ENCODE measurements around the gene CGB8. TPM values are rescaled to one million over a fixed set of nuclear protein-coding genes. Genes with fewer than 3 reads are reported as not detected.
"Not testable (repeated sequence)": the region's sequence is repeated elsewhere in the genome, so short reads cannot be mapped to it uniquely, and the experiment has no call there.

Gene CGB8
- polyA plus RNA-seq, 1 donor (not counting 4 experiments of a cell fraction or from before 2014, with no cell fraction given) = not detected

DNA sequence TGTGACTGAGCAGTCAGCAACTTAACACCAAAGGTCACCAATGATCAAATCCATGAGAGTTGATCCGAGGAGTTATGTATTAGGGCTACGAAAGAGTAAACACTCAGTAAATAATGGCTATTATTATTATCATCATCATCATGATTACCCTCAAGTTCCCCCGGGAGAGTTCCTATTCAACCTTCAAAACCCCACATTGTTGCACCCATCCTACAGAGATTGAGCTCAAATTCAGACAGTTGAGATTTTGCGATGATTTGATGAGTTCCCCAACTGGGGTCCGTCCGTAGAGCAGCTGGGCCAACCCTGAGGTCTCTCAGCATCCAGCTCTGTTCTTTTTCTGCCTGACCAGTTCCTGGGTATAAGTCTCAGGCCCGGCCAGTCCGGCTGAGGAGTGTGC lies 10.8 kb downstream of the CGB8 start:
- dilution Hi-C loops (cut with MboI; ENCODE audit: extremely low pct_ligation_motif_present, low sequenced_read_pairs); H3K9me1 ChIP-seq (ENCODE audit: control insufficient read depth, extremely low read depth, insufficient read depth, low read length); FAIRE-seq; H4K20me1 ChIP-seq (ENCODE audit: control insufficient read depth, extremely low read depth, insufficient read depth, low read length); H3K4me1 ChIP-seq (ENCODE audit: control insufficient read depth, extremely low read depth, insufficient read depth, low read length); H3K9ac ChIP-seq (ENCODE audit: control insufficient read depth, extremely low read depth, insufficient read depth, low read length); DNase-seq (ENCODE audit: low read depth, low spot score); H3K27me3 ChIP-seq (ENCODE audit: control insufficient read depth, extremely low read depth, insufficient read depth, low read length); H3K36me3 ChIP-seq (ENCODE audit: control insufficient read depth in 2 of 2, extremely low read depth in 1 of 2, insufficient read depth in 2 of 2, low read length in 2 of 2); H2AFZ ChIP-seq (ENCODE audit: control insufficient read depth, low read length); H3K4me2 ChIP-seq (ENCODE audit: control insufficient read depth, extremely low read depth, insufficient read depth, low read depth, low read length); H3K27ac ChIP-seq (ENCODE audit: control insufficient read depth, insufficient read depth, low read length); H3K4me3 ChIP-seq (ENCODE audit: control insufficient read depth in 2 of 3, extremely low read depth in 1 of 3, insufficient read depth in 2 of 3, low read depth in 1 of 3, low read length in 3 of 3); H3K79me2 ChIP-seq (ENCODE audit: control insufficient read depth, insufficient read depth, low read length); H3K9me3 ChIP-seq (ENCODE audit: control insufficient read depth, low read depth, low read length): not testable (repeated sequence)

DNA sequence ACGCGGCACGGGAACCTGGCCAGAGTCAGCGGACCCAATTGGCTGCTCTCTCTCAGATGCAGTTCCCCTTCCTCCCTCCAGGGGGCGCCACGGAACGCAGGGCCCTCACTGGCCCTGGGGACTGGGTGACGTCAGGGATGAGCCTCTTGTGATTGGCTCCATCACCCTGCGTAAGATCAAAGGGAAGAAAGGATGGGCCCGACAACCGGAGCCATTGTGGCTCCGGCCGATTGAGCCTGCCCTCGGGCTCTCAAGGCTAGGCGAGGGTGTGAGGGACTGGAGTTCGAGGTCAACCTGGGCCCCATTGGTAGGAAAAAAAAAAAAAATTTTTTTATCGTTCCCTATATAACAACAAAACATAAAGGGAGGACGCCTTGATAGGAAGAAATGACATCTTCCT lies 12.1 kb downstream of the CGB8 start, which contains the start of gene CGB1:
Gene CGB1, minus strand, starts transcription at position 81 of the 400 bp plus-strand sequence. CDS start 184 bp downstream, outside the sequence.
- H3K4me1 ChIP-seq (ENCODE audit: control insufficient read depth, extremely low read depth, insufficient read depth, low read length); H2AFZ ChIP-seq (ENCODE audit: control insufficient read depth, low read length); DNase-seq (ENCODE audit: low read depth, low spot score); H3K4me2 ChIP-seq (ENCODE audit: control insufficient read depth, extremely low read depth, insufficient read depth, low read depth, low read length); H3K36me3 ChIP-seq (ENCODE audit: control insufficient read depth in 2 of 2, extremely low read depth in 1 of 2, insufficient read depth in 2 of 2, low read length in 2 of 2); FAIRE-seq; H3K9me3 ChIP-seq (ENCODE audit: control insufficient read depth, low read depth, low read length); H3K9me1 ChIP-seq (ENCODE audit: control insufficient read depth, extremely low read depth, insufficient read depth, low read length); dilution Hi-C loops (cut with MboI; ENCODE audit: extremely low pct_ligation_motif_present, low sequenced_read_pairs); H3K4me3 ChIP-seq (ENCODE audit: control insufficient read depth in 2 of 3, extremely low read depth in 1 of 3, insufficient read depth in 2 of 3, low read depth in 1 of 3, low read length in 3 of 3); H3K27me3 ChIP-seq (ENCODE audit: control insufficient read depth, extremely low read depth, insufficient read depth, low read length); H3K9ac ChIP-seq (ENCODE audit: control insufficient read depth, extremely low read depth, insufficient read depth, low read length); H3K27ac ChIP-seq (ENCODE audit: control insufficient read depth, insufficient read depth, low read length); H4K20me1 ChIP-seq (ENCODE audit: control insufficient read depth, extremely low read depth, insufficient read depth, low read length); H3K79me2 ChIP-seq (ENCODE audit: control insufficient read depth, insufficient read depth, low read length): not testable (repeated sequence)
- TF ChIP-seq, protein P1, sequence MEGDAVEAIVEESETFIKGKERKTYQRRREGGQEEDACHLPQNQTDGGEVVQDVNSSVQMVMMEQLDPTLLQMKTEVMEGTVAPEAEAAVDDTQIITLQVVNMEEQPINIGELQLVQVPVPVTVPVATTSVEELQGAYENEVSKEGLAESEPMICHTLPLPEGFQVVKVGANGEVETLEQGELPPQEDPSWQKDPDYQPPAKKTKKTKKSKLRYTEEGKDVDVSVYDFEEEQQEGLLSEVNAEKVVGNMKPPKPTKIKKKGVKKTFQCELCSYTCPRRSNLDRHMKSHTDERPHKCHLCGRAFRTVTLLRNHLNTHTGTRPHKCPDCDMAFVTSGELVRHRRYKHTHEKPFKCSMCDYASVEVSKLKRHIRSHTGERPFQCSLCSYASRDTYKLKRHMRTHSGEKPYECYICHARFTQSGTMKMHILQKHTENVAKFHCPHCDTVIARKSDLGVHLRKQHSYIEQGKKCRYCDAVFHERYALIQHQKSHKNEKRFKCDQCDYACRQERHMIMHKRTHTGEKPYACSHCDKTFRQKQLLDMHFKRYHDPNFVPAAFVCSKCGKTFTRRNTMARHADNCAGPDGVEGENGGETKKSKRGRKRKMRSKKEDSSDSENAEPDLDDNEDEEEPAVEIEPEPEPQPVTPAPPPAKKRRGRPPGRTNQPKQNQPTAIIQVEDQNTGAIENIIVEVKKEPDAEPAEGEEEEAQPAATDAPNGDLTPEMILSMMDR (optimal IDR thresholded peaks at IDR 0.05 in 1 of 3, IDR thresholded peaks at IDR 0.05 in 1 of 3, conservative IDR thresholded peaks at IDR 0.05 in 1 of 3; ENCODE audit: extremely low read depth in 1 of 3, insufficient read depth in 2 of 3, low read length in 3 of 3) = peak in 2 of 3 experiments; percentile 44 to 51

DNA sequence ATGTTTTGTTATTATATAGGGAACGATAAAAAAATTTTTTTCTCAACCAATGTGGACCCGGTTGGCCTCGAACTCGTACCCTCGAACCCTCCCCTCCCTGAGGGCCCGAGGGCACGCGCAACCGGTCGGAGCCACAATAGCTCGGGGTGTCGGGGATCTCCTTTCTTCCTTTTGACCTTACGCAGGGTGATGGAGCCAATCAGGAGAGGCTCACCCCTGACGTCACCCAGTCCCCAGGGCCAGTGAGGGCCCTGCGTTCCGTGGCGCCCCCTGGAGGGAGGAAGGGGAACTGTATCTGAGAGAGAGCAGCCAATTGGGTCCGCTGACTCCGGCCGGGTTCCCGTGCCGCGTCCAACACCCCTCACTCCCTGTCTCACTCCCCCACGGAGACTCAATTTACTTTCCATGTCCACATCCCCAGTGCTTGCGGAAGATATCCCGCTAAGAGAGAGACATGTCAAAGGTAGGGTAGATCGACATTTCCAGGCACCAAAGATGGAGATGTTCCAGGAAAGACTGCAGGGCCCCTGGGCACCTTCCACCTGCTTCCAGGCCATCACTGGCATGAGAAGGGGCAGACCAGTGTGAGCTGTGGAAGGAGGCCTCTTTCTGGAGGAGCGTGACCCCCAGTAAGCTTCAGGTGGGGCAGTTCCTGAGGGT lies 17.1 kb downstream of the CGB8 start, which contains the start of gene CGB2:
Gene CGB2, plus strand, starts transcription at position 249 of the 660 bp plus-strand sequence. Its CDS starts 206 bp downstream, at position 455.
- FAIRE-seq; H2AFZ ChIP-seq (ENCODE audit: control insufficient read depth, low read length); dilution Hi-C loops (cut with MboI; ENCODE audit: extremely low pct_ligation_motif_present, low sequenced_read_pairs); H3K4me3 ChIP-seq (ENCODE audit: control insufficient read depth in 2 of 3, extremely low read depth in 1 of 3, insufficient read depth in 2 of 3, low read depth in 1 of 3, low read length in 3 of 3); H3K79me2 ChIP-seq (ENCODE audit: control insufficient read depth, insufficient read depth, low read length); H3K4me2 ChIP-seq (ENCODE audit: control insufficient read depth, extremely low read depth, insufficient read depth, low read depth, low read length); DNase-seq (ENCODE audit: low read depth, low spot score); H3K9me1 ChIP-seq (ENCODE audit: control insufficient read depth, extremely low read depth, insufficient read depth, low read length); H4K20me1 ChIP-seq (ENCODE audit: control insufficient read depth, extremely low read depth, insufficient read depth, low read length); H3K27ac ChIP-seq (ENCODE audit: control insufficient read depth, insufficient read depth, low read length); H3K9ac ChIP-seq (ENCODE audit: control insufficient read depth, extremely low read depth, insufficient read depth, low read length); H3K27me3 ChIP-seq (ENCODE audit: control insufficient read depth, extremely low read depth, insufficient read depth, low read length); H3K9me3 ChIP-seq (ENCODE audit: control insufficient read depth, low read depth, low read length); H3K4me1 ChIP-seq (ENCODE audit: control insufficient read depth, extremely low read depth, insufficient read depth, low read length); H3K36me3 ChIP-seq (ENCODE audit: control insufficient read depth in 2 of 2, extremely low read depth in 1 of 2, insufficient read depth in 2 of 2, low read length in 2 of 2): not testable (repeated sequence)
- TF ChIP-seq, protein P1 (optimal IDR thresholded peaks at IDR 0.05 in 1 of 3, IDR thresholded peaks at IDR 0.05 in 1 of 3, conservative IDR thresholded peaks at IDR 0.05 in 1 of 3; ENCODE audit: extremely low read depth in 1 of 3, insufficient read depth in 2 of 3, low read length in 3 of 3) = peak in 2 of 3 experiments; percentile 46

DNA sequence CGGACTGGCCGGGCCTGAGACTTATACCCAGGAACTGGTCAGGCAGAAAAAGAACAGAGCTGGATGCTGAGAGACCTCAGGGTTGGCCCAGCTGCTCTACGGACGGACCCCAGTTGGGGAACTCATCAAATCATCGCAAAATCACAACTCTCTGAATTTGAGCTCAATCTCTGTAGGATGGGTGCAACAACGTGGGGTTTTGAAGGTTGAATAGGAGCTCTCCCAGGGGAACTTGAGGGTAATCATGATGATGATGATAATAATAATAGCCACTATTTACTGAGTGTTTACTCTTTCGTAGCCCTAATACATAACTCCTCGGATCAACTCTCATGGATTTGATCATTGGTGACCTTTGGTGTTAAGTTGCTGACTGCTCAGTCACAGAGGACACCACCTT lies 18.6 kb downstream of the CGB8 start:
- H3K4me3 ChIP-seq (ENCODE audit: control insufficient read depth in 2 of 3, extremely low read depth in 1 of 3, insufficient read depth in 2 of 3, low read depth in 1 of 3, low read length in 3 of 3); H3K27ac ChIP-seq (ENCODE audit: control insufficient read depth, insufficient read depth, low read length); H3K9me1 ChIP-seq (ENCODE audit: control insufficient read depth, extremely low read depth, insufficient read depth, low read length); H3K27me3 ChIP-seq (ENCODE audit: control insufficient read depth, extremely low read depth, insufficient read depth, low read length); dilution Hi-C loops (cut with MboI; ENCODE audit: extremely low pct_ligation_motif_present, low sequenced_read_pairs); H3K9ac ChIP-seq (ENCODE audit: control insufficient read depth, extremely low read depth, insufficient read depth, low read length); DNase-seq (ENCODE audit: low read depth, low spot score); H3K9me3 ChIP-seq (ENCODE audit: control insufficient read depth, low read depth, low read length); H3K4me1 ChIP-seq (ENCODE audit: control insufficient read depth, extremely low read depth, insufficient read depth, low read length); FAIRE-seq; H3K79me2 ChIP-seq (ENCODE audit: control insufficient read depth, insufficient read depth, low read length); H3K36me3 ChIP-seq (ENCODE audit: control insufficient read depth in 2 of 2, extremely low read depth in 1 of 2, insufficient read depth in 2 of 2, low read length in 2 of 2); H4K20me1 ChIP-seq (ENCODE audit: control insufficient read depth, extremely low read depth, insufficient read depth, low read length); H2AFZ ChIP-seq (ENCODE audit: control insufficient read depth, low read length); H3K4me2 ChIP-seq (ENCODE audit: control insufficient read depth, extremely low read depth, insufficient read depth, low read depth, low read length): not testable (repeated sequence)

All from keratinocyte (primary cell).